Tibial artery (tissue), 4 donors: ENCODE measurements around the gene ZNF613.

Experiments
- DNase-seq, 2 donors: peaks; one replicate each; pipeline ENCODE4 v3.0.0-alpha.2; 2019
- H3K27ac ChIP-seq, 2 donors: fragments of 200-600 bp; sonication (generic) in 1 of 2; 1 replicate in 1 of 2; 2 replicates in 1 of 2; pipeline ENCODE4 v1.5.1; 2018 to 2019; ENCODE audit warnings: mild to moderate bottlenecking in 1 of 2
- H3K27me3 ChIP-seq, 2 donors: fragments of 200-600 bp; sonication (generic) in 1 of 2; one replicate each; pipeline versions ENCODE4 v1.5.1 to v1.6.0; 2016 to 2019
- H3K36me3 ChIP-seq, 3 donors: fragments of 200-600 bp; sonication (generic) in 2 of 3; one replicate each; pipeline ENCODE4 v1.5.1; 2016 to 2019; ENCODE audit warnings: mild to moderate bottlenecking in 2 of 3
- H3K4me1 ChIP-seq, 4 donors: fragments of 200-600 bp; sonication (generic) in 2 of 4; 1 replicate in 3 of 4; 2 replicates in 1 of 4; pipeline ENCODE4 v1.5.1; 2016 to 2019
- H3K4me3 ChIP-seq, 2 donors: fragments of 200-600 bp; sonication (generic) in 1 of 2; 1 replicate in 1 of 2; 2 replicates in 1 of 2; pipeline ENCODE4 v1.5.1; 2018 to 2019; ENCODE audit warnings: mild to moderate bottlenecking in 2 of 2
- H3K9me3 ChIP-seq, 3 donors: fragments of 200-600 bp; sonication (generic) in 1 of 3; one replicate each; pipeline ENCODE4 v1.5.1; 2016 to 2019
- CTCF ChIP-seq, 2 experiments: fragments of 200-600 bp in 1 of 2; fragments of 450-650 bp in 1 of 2; IDR thresholded peaks; one replicate each; pipeline ENCODE4 v1.5.1; 2017 to 2019; ENCODE audit warnings: antibody characterized with exemption in 2 of 2, mild to moderate bottlenecking in 1 of 2, moderate library complexity in 1 of 2
- intact Hi-C: fragments of 100-400 bp; cut with DNase I; formaldehyde crosslinking; loops from one replicate; pipeline ENCODE4 v1.15.0; 2023; ENCODE audit warnings: low total_unique reads

ZNF613 gene

DNA sequence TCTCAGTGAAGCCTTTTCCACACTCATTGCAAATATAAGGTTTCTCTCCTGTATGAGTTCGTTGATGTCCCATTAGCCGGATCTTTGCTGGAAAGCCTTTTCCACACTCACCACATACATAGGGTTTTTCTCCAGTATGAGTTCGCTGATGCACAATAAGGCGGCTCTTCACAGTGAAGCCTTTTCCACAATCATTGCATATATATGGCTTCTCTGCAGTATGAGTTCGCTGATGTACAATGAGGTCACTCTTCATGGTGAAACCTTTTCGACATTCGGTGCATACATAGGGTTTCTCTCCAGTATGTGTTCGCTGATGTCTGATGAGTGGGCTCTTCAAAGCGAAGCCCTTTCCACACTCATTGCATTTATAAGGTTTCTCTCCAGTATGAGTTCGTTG is 66.2 kb downstream of the ZNF613 start:
- intact Hi-C loops: no loop called here
- no peak overlapping the region for H3K4me3 ChIP-seq
- H3K9me3 ChIP-seq: peaks cover 13 to 99% (median 85%) of the 10 kb centered on the region in 3 donors
- no peak for DNase-seq
- no peak for TF ChIP-seq CTCF (IDR thresholded peaks at IDR 0.05)
- no peak overlapping the region for H3K27ac ChIP-seq
- no peaks in the 10 kb centered on the region for H3K4me1 ChIP-seq
- H3K27me3 ChIP-seq: no peaks in the 10 kb centered on the region
- peaks cover 61 to 69% (median 64%) of the 10 kb centered on the region in 3 donors for H3K36me3 ChIP-seq

GRCh38 chr19:51994048-51994644 is 66.9 kb downstream of the ZNF613 start:
- H3K4me3 ChIP-seq: no peak overlapping the region
- H3K9me3 ChIP-seq: peaks cover 13 to 99% (median 86%) of the 10 kb centered on the region in 3 donors
- no peak overlapping the region for H3K27ac ChIP-seq
- H3K4me1 ChIP-seq: no peaks in the 10 kb centered on the region
- intact Hi-C loops: no loop called here
- H3K27me3 ChIP-seq: no peaks in the 10 kb centered on the region
- no peak for DNase-seq
- peaks cover 68 to 76% (median 71%) of the 10 kb centered on the region in 3 donors for H3K36me3 ChIP-seq
- TF ChIP-seq CTCF (IDR thresholded peaks at IDR 0.05): no peak
